ENCODE measurements around the gene ATP2B2.

The ATP2B2 gene

DNA sequence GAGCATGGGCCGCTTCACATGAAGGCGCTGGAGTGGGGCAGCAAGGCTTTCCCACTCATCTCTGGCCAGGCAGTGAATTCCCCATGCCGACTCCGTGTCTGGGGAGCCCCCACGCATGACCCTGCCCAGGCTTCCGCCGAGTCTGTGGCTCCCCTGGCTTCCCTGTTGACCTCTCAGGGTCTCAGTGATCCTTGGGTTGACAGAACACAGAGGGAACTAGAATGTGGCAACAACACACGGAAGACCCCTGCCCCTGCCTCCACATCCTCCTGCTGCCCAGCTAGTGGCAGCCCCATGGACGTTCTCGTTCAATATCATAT, 61.3 kb downstream of the ATP2B2 start:
- Histone ChIP-seq H3K27ac (no peak overlapping the region), H3K9me3 (no peaks in the 10 kb centered on the region), H3K27me3 (peaks cover 12% of the 10 kb centered on the region), H3K36me3 (no peaks in the 10 kb centered on the region), H3K4me1 (ENCODE audit: control insufficient read depth in 1 of 2, insufficient read depth in 1 of 2, low read depth in 1 of 2, low read length in 1 of 2) (no peaks in the 10 kb centered on the region), H3K4me3 (ENCODE audit: low read depth in 1 of 2, low read length in 1 of 2) (no peak overlapping the region)
- TF ChIP-seq, protein P1, sequence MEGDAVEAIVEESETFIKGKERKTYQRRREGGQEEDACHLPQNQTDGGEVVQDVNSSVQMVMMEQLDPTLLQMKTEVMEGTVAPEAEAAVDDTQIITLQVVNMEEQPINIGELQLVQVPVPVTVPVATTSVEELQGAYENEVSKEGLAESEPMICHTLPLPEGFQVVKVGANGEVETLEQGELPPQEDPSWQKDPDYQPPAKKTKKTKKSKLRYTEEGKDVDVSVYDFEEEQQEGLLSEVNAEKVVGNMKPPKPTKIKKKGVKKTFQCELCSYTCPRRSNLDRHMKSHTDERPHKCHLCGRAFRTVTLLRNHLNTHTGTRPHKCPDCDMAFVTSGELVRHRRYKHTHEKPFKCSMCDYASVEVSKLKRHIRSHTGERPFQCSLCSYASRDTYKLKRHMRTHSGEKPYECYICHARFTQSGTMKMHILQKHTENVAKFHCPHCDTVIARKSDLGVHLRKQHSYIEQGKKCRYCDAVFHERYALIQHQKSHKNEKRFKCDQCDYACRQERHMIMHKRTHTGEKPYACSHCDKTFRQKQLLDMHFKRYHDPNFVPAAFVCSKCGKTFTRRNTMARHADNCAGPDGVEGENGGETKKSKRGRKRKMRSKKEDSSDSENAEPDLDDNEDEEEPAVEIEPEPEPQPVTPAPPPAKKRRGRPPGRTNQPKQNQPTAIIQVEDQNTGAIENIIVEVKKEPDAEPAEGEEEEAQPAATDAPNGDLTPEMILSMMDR (IDR thresholded peaks at IDR 0.05), result no peak

DNA sequence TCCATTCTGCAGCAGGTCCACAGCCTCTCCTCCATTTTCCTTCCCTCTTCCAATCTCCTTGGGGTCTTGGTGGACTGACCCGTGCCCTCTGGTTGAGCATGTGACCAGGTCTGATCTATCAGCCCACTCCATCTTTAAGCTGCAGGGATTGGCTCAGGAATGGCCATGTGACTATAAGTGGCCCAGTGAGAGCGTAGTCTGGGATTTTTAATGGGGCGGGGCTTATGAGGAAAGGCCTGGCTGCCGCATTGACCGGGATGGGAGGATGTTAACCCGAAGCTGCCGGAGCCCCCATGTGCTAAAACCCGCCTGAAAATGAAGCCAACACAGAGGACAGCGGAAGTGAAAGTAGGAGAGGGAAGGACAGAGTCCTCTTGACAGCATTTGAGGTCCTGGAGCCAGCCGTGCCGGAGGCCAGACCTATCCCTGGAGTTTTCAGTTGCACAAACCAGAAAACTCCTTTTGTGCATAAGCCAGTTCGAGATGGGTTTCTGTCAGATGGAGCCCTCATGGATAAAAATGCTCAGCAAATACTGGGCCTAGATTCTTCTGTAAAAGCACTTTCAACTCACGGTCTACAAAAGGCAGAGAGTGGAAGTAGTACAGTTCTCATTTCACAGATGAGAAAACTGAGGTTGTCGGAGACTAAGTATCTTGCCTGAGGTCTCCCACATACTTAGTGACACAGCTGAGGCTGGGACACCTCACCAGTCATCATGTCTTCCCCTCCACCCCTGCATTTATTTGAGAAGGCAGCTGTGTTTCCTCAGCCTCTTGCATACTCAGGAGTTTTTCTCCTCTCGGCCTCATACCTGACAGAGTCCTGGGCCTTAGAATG, 61.9 kb downstream of the ATP2B2 start:
- H3K27me3 ChIP-seq, result peaks cover 12% of the 10 kb centered on the region
- H3K4me3 ChIP-seq (ENCODE audit: low read depth in 1 of 2, low read length in 1 of 2), result no peak overlapping the region
- no peak overlapping the region for H3K27ac ChIP-seq
- no peaks in the 10 kb centered on the region for H3K9me3 ChIP-seq
- no peaks in the 10 kb centered on the region for H3K4me1 ChIP-seq (ENCODE audit: control insufficient read depth in 1 of 2, insufficient read depth in 1 of 2, low read depth in 1 of 2, low read length in 1 of 2)
- no peaks in the 10 kb centered on the region for H3K36me3 ChIP-seq
- TF ChIP-seq, protein P1 (IDR thresholded peaks at IDR 0.05), result no peak

DNA sequence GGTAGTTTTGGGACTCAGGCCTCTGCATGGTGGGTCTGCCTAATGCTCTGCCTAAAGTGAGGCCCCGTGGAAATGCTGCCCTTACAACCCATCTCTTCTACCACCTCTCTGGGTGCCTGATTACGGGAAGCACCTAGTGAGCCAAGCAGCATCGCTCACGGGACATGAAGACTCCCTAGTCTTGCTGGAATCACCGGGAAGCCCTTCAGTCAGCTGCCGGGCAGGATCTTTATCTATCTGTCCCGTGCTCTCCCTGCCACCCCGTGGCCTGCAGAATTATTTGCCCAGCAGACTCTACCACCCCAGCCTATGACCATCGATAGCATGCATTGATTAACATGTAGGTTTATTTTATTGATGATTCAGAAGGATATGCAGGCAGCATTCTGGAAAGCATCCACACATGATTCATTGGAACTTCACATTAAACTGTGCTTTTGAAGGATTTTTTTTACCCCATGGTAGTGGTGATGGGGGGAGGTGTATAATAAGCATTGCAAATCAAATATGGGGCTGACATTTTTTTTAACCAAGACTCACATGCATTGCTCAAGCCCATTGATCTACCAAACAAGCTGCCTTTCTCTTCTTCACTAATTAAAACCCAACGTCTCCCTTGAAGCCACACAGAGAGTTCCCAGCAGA, 63.1 kb downstream of the ATP2B2 start:
- TF ChIP-seq, protein P1 (IDR thresholded peaks at IDR 0.05), result no peak
- no peak overlapping the region for H3K27ac ChIP-seq
- peaks cover 12% of the 10 kb centered on the region for H3K27me3 ChIP-seq
- no peaks in the 10 kb centered on the region for H3K4me1 ChIP-seq (ENCODE audit: control insufficient read depth in 1 of 2, insufficient read depth in 1 of 2, low read depth in 1 of 2, low read length in 1 of 2)
- H3K4me3 ChIP-seq (ENCODE audit: low read depth in 1 of 2, low read length in 1 of 2), result no peak overlapping the region
- H3K9me3 ChIP-seq, result no peaks in the 10 kb centered on the region
- no peaks in the 10 kb centered on the region for H3K36me3 ChIP-seq

DNA sequence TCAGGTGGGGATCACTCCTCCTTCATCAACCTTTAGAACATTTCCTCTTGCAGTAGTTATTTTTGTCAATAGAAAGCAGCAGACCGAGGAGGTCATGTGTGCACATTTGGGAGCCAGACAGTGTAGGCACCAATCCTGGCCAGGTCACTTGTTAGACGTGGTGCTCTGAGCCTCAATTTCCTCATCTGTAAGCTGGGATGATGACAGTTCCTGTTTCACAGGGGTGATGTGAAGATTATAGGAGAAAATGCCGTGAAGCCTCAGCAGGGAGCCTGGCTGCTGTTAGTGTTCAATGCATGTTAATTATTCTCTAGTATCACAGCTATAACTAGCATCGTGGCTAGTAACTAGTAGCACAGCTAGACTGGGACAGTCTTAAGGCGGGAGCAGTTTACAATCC, 64.7 kb downstream of the ATP2B2 start:
- Histone ChIP-seq H3K9me3 (no peaks in the 10 kb centered on the region), H3K27me3 (peaks cover 4% of the 10 kb centered on the region), H3K4me3 (ENCODE audit: low read depth in 1 of 2, low read length in 1 of 2) (no peak overlapping the region), H3K27ac (no peak overlapping the region), H3K4me1 (ENCODE audit: control insufficient read depth in 1 of 2, insufficient read depth in 1 of 2, low read depth in 1 of 2, low read length in 1 of 2) (no peaks in the 10 kb centered on the region), H3K36me3 (no peaks in the 10 kb centered on the region)
- TF ChIP-seq, protein P1 (IDR thresholded peaks at IDR 0.05), result no peak

DNA sequence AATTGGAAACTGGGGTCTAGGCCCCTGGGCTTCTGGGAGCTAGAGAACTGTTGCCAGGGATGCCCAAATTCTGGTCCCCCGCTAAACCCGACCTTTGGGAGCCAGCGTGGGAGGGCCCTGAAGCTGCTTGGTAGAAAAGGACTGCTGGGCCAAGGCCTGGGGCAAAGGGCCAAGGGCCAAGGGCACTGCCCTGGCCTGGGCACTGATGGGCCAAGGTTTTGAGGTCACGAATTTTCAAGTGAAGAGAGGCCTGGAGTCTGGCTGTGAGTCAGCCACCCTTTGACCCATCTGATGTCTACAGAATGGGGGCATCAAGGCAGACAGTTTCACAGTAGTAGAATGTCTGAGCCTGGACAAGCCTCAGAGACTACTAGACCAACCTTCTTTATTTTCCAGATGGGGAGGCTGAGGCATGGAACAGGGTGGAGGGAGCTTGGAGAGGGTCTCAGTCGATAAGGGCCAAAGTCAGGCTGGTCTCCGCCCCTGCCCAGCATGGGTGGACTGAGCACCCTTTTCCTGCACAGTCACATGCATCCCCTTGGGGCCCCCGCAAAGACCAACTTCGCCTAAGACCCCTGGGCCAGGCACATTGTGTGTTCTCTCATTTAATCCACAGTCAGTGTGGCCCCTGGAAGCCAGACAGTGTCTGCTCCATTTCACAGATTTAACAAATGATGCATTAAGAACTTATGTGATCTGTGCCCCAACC, 66.3 kb downstream of the ATP2B2 start:
- H3K4me3 ChIP-seq (ENCODE audit: low read depth in 1 of 2, low read length in 1 of 2), result no peak overlapping the region
- H3K9me3 ChIP-seq, result no peaks in the 10 kb centered on the region
- TF ChIP-seq, protein P1 (IDR thresholded peaks at IDR 0.05), result no peak
- H3K4me1 ChIP-seq (ENCODE audit: control insufficient read depth in 1 of 2, insufficient read depth in 1 of 2, low read depth in 1 of 2, low read length in 1 of 2), result no peaks in the 10 kb centered on the region
- no peaks in the 10 kb centered on the region for H3K36me3 ChIP-seq
- H3K27ac ChIP-seq, result no peak overlapping the region
- H3K27me3 ChIP-seq, result no peaks in the 10 kb centered on the region
